KMS-11 (cell line): Measurements from ENCODE around the gene MAPK11.

Source experiments
- H2AFZ ChIP-seq: fragments of 200-600 bp; sonication (generic); 2 replicates; pipeline ENCODE4 v1.6.1; 2016; ENCODE audit warnings: antibody characterized with exemption, mixed run types, low read depth
- H3K27ac ChIP-seq: fragments of 200-600 bp; sonication (generic); 2 replicates; pipeline ENCODE4 v1.6.1; 2016; ENCODE audit warnings: mild to moderate bottlenecking, mixed run types
- H3K27me3 ChIP-seq: fragments of 200-600 bp; sonication (generic); 2 replicates; pipeline ENCODE4 v1.6.1; 2017; ENCODE audit warnings: mild to moderate bottlenecking, low read depth, mixed run types, moderate library complexity; ENCODE audit not compliant: insufficient read depth
- H3K36me3 ChIP-seq: fragments of 200-600 bp; sonication (generic); 2 replicates; pipeline ENCODE4 v1.6.1; 2017; ENCODE audit warnings: mild to moderate bottlenecking, mixed run types; ENCODE audit not compliant: insufficient read depth
- H3K4me1 ChIP-seq: fragments of 200-600 bp; sonication (generic); 2 replicates; pipeline ENCODE4 v1.6.1; 2016; ENCODE audit warnings: mild to moderate bottlenecking, low read depth, mixed run types; ENCODE audit not compliant: poor library complexity, severe bottlenecking
- H3K4me2 ChIP-seq: fragments of 200-600 bp; sonication (generic); 2 replicates; pipeline ENCODE4 v1.7.0; 2016; ENCODE audit warnings: mild to moderate bottlenecking, mixed run types
- H3K4me3 ChIP-seq: fragments of 200-600 bp; sonication (generic); IDR thresholded peaks from 2 replicates; pipeline ENCODE4 v1.6.1; 2017; ENCODE audit warnings: low read depth, low read length, mixed read lengths; ENCODE audit not compliant: insufficient read depth
- H3K79me2 ChIP-seq: fragments of 200-600 bp; sonication (generic); 2 replicates; pipeline ENCODE4 v1.6.1; 2016; ENCODE audit warnings: low read depth, mixed run types; ENCODE audit not compliant: insufficient read depth
- H3K9ac ChIP-seq: fragments of 200-600 bp; sonication (generic); 2 replicates; pipeline ENCODE4 v1.6.1; 2016; ENCODE audit warnings: mild to moderate bottlenecking, mixed run types
- H4K20me1 ChIP-seq: fragments of 200-600 bp; sonication (generic); 2 replicates; pipeline ENCODE4 v1.6.1; 2016; ENCODE audit warnings: mild to moderate bottlenecking, mixed run types; ENCODE audit not compliant: insufficient read depth
- CTCF ChIP-seq: fragments of 200-600 bp; sonication (generic); conservative IDR thresholded peaks from 2 replicates; pipeline ENCODE4 v1.6.1; 2017; ENCODE audit warnings: low read depth, mild to moderate bottlenecking, antibody characterized with exemption, low read length, moderate library complexity, mixed read lengths

The MAPK11 gene

GRCh38 chr22:50269970-50270665 is at the start of gene MAPK11:
MAPK11 (minus strand) TSS chr22:50270380; CDS start chr22:50270292, 88 bp downstream.
- no peak for TF ChIP-seq CTCF
- no peaks in the 10 kb centered on the region for H4K20me1 ChIP-seq
- no peak within 1 kb of the TSS for H3K9ac ChIP-seq
- H3K79me2 ChIP-seq: no peaks in the 10 kb centered on the region
- H3K4me2 ChIP-seq: peak within 1 kb of the TSS; percentile 92
- no peak within 1 kb of the TSS for H3K4me3 ChIP-seq
- peaks cover 15% of the 10 kb centered on the region for H3K4me1 ChIP-seq
- H3K36me3 ChIP-seq: no peaks in the 10 kb centered on the region
- H2AFZ ChIP-seq: peak within 1 kb of the TSS; percentile 41; the same call in 1 of the 2 replicates
- H3K27me3 ChIP-seq: no peaks in the 10 kb centered on the region
- H3K27ac ChIP-seq: no peak within 1 kb of the TSS

DNA sequence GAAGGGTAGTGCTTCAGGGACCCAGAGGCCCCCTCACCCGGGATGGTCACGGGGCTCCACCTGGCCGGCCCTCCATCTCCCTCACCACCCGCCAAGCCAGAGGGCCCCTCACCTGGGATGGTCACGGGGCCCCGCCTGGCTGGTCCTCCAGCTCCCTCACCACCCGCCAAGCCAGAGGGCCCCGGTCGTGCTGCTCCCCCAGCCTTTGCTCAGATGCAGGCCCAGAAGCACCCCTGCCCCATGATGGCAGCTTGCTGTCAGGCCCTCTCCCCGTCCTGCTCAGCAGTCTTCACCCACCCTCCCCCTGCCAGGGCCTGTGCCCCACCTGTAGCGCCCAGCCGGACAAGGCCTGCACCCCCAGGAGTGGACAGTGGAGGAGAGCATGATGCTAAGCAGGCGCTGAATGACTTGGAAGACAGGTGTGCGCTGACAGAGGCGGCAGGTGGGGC is 49.3 kb upstream of the MAPK11 start:
- Histone ChIP-seq H3K79me2 (no peaks in the 10 kb centered on the region), H3K4me1 (peaks cover 5% of the 10 kb centered on the region), H3K4me3 (no peak overlapping the region), H4K20me1 (no peaks in the 10 kb centered on the region), H3K9ac (no peak overlapping the region), H3K4me2 (no peak overlapping the region), H3K27me3 (no peaks in the 10 kb centered on the region), H3K36me3 (no peaks in the 10 kb centered on the region), H2AFZ (no peak overlapping the region), H3K27ac (no peak overlapping the region)
- no peak for TF ChIP-seq CTCF

- H3K27ac ChIP-seq: no peak overlapping the region
- TF ChIP-seq CTCF: no peak
- no peaks in the 10 kb centered on the region for H3K36me3 ChIP-seq
- no peak overlapping the region for H3K4me3 ChIP-seq
- H3K9ac ChIP-seq: no peak overlapping the region
- no peak overlapping the region for H3K4me2 ChIP-seq
- H2AFZ ChIP-seq: no peak overlapping the region
- H3K4me1 ChIP-seq: peaks cover 6% of the 10 kb centered on the region
- no peaks in the 10 kb centered on the region for H3K79me2 ChIP-seq
- no peaks in the 10 kb centered on the region for H3K27me3 ChIP-seq
- no peaks in the 10 kb centered on the region for H4K20me1 ChIP-seq
Measured at GRCh38 chr22:50318698-50319411, 48.7 kb upstream of the MAPK11 start.

DNA sequence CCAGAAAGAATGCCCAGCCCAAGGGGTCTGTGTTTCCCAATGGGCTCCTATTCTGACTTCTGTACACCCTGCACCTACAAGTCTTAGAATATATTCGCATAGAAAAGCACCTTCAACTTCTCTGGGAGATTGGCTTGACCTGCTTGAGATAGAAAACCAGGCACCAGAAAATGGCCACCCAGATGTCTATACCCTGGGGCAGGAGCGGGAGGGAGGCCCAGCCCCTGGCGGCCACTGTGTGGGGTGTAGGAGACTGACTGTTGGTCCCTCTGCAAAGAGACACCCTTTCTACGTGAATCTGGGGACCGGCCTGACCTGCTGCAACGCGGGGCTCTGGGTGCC is 48.1 kb upstream of the MAPK11 start:
- Histone ChIP-seq H3K9ac (no peak overlapping the region), H3K4me1 (peaks cover 6% of the 10 kb centered on the region), H3K4me2 (no peak overlapping the region)

More for the DNA sequence above, 48.1 kb upstream of the MAPK11 start:
- TF ChIP-seq CTCF: no peak
- Histone ChIP-seq H3K79me2 (no peaks in the 10 kb centered on the region), H3K27me3 (no peaks in the 10 kb centered on the region), H3K36me3 (no peaks in the 10 kb centered on the region), H4K20me1 (no peaks in the 10 kb centered on the region), H3K4me3 (no peak overlapping the region), H2AFZ (no peak overlapping the region), H3K27ac (no peak overlapping the region)
